Stimulated activated CD8-positive, alpha-beta memory T cell treated with anti-CD3 and anti-CD28 coated beads, Interleukin-12 subunit alpha, Interleukin-12 subunit beta, amount 100 ng/mL, for 24 hours (primary cell): ENCODE data around the gene WNT3.

Source experiments
- DNase-seq: peaks from one replicate; pipeline ENCODE4 v3.0.0-alpha.2; 2020; ENCODE audit errors: extremely low read depth

Gene WNT3

DNA sequence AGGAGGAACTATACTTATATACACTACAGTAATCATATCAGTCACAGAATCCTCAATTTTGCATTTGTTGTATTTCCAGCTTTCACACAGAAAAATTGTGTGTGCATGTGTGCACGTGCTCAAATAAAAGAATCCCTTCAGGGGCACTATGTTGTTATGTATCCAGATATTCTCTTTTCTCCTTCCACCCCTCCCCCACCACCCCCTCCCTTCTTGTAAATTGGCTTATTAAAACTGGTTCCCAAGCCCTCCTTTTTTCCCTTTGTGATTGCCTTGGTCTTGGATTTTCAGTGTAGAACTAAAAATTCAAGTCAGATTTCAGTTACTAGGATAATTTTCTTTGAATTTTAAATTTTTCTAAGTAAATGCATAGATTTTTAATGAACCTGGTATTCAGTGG, 86.3 kb downstream of the WNT3 start:
- no peak for DNase-seq

DNA sequence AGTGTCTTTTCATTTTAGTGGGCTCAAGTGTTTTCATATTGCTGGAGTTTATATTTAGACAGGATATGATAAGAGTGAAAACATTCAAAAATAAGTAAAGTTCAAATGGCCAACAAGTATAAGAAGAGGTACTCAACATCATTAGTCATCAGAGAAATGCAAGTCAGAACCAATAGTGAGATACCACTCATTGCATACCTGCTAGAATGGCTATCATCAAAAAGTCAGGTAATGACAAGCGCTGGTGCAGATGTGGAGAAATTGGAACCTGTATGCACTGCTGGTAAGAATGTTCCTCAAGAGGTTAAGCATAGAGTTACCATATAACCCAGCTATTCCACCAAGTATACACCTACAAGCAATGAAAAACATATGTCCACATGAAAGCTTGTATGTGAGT, 87.8 kb downstream of the WNT3 start:
- DNase-seq, result no peak

DNA sequence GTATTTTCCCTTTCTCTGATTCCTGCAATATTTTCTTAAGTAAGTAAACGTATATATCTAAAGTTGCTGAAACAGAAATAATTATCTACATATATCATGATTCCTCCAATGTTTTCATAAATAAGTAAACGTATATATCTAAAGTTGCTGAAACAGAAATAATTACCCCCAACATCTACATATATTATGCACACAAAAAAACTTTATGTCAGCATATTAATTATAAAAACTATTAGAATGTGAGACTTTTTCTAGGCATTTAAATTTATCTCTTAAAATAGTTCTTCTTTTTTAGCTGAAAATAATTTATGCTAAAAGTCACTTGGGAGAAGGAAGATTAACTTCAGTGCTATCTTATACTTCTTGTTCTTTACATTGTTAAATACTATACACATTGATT, 88.5 kb downstream of the WNT3 start:
- no peak for DNase-seq

DNA sequence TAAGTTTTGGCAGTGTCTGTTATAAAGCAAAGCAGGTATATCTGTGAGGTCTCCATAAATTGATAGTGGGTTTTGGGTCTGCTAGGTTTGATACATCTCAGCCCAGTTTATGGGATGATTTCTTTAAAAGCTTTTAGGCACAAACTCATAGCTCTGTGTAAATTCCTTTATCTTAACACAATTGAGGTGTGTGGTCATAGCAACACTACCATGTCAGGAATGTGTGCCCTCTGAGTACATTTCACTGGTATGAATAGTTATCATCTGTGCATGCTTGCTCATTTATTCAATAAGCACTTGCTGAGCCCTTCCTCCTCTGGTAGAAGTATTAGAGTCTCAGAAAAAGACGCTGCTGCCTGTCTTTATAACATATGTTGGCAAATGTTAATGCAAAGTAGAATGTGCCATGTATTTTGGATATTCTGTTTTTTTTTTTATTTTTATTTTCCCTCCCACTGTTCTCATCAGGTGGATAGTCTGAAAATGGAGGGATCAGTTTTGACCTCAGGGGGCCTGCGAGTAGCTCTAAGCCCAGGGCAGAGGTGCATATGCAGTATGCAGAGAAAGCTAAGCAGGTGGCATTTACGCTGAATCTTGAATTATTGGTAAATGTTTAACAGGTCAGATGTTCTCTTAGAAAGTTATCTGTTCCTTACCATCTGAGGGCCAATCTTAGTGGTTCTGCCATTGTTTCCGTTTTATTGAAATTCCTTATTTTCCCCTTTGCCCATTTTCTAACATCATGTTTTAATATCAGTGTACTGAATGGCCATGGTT, 90.7 kb downstream of the WNT3 start:
- no peak for DNase-seq

DNA sequence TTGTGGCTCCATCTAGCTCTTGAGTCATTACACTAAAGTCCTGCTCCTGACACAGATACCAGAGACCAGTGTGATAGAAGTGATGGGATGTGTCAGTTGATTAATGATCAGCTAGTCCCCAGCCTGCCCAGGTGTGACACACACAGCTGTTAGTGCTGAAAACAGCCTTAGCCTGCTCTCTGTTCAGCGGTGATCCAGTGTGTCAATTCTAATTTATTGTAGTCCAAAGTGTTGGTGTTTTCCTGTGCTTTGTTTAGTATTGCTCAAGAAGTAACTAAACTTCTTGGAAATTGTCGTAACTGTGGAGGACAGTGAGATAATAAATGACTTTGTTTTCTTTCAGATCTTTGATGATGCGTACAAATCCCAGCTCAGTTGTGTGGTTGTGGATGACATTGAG, 92.3 kb downstream of the WNT3 start:
- DNase-seq, result no peak

DNA sequence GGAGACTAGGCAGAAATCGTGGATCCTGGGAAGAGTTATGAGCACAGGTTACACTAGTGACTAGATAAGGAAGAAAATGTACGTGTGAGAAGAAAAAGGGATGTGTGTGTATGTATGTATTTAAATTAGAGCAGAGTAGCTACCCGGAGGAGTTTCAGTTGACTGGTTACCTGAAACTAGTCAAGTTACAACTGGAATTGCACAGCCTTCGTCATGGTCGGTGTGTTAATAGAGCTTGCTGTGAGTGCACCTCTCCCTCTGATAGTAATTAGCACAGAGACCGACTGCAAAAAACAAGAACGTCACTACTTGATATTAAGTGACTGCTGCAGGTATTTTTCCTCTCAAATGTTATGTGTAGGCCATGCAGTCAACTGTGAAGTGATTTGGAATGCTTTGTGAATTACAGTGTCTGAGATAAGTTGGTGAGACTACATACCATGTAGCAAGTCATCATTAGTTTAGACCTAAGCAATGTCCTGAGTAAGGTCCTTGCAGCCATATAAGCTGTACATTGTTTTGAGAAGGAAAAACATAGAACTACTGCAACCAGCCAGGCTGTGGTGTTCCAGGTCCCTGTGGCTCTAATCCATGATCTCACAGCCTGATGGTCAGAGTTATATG, 95.7 kb downstream of the WNT3 start:
- no peak for DNase-seq

DNA sequence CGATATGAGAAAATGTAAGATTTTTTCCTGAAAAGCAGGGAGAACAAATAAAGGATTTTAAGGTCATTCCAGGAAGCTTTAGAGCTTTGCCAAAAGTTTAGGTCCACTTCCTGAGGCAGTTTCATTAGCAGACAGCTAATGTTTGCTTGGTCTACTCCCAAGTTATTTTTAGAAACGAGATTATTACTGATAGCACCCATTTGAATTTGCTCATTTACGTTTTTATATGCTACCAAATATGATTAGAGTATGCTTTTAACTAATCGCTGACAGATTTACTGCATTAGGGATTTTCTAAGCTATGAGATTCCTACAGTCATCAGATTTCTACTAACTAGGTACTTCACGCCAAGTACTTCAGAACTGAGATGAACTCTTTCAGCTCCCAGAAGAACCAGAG, 98.1 kb downstream of the WNT3 start:
- no peak for DNase-seq

DNA sequence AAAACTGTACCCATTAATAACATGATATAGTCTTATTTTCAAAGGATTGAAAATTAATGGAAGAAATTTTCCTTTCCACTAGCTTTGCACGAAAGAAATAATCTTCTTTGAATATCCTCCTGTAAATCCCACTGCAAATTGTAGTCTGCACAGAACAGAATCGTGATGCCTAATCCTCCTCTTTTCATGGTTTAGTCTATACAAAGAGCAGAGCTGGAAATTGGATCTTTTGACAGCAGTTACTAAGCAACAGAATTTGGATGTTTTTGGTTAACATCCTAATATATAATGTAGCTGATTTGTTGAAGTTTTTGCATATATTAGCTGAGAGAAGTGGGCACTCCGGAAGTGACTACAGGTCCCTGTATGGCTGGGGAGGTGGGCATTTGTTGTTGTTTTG, 98.6 kb downstream of the WNT3 start:
- DNase-seq, result no peak

DNA sequence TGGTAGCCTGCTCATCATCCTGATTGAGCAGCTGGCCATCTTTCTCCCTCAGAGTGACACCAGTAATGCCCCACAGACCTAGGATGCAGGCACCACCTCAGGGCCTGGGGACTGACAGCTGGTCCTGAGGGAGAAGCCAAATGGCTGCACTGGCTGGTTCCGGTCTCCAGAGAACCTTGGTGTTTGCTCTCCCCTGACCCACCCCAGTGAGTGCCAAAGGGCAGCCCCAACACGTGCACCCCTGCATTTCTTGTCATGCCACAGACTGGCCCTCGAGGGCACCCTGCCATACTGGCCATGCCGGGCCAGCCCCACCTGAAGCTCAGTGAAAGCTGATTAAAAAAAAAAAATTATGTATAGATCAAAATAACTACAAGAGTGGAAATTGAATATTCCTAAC, 100.5 kb downstream of the WNT3 start:
- DNase-seq, result no peak
